Islet precursor cell (in vitro differentiated cells): Measurements from ENCODE around the gene SMG6.
"Not testable (repeated sequence)": the region's sequence is repeated elsewhere in the genome, so short reads cannot be mapped to it uniquely, and the experiment has no call there.

Experiments used
- DNase-seq: peaks from one replicate; pipeline ENCODE4 v3.0.0-alpha.2; 2018

Gene SMG6

GRCh38 chr17:2302778-2303203 lies 794 bp downstream of the SMG6 start:
- peak; percentile 46 for DNase-seq

GRCh38 chr17:2299756-2300155 lies 3.8 kb downstream of the SMG6 start:
- DNase-seq, result peak; percentile 44

DNA sequence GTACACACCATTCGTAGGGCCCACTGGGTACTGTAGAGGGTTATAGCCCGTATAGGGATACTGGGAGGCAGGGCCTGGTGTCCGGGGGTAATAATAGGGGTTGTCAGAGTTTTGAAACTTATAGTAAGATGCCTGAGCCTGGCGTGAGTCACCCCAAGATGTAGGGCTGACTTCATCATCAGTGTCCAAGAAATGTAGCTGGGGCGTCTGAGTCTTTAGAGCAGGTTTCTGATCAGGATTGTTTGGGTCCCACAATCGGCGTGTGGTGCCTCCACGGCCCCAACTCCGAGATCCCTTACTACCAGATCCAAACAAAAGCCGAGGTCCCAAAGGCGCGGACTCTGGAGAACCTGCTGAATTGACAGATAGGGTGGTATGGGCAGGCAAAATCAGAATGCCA lies 4.4 kb downstream of the SMG6 start:
- DNase-seq, result peak; percentile 46

GRCh38 chr17:2297023-2297422 lies 6.6 kb downstream of the SMG6 start:
- no peak for DNase-seq

- no peak for DNase-seq
Observed at GRCh38 chr17:2295575-2295974, 8.0 kb downstream of the SMG6 start.

DNA sequence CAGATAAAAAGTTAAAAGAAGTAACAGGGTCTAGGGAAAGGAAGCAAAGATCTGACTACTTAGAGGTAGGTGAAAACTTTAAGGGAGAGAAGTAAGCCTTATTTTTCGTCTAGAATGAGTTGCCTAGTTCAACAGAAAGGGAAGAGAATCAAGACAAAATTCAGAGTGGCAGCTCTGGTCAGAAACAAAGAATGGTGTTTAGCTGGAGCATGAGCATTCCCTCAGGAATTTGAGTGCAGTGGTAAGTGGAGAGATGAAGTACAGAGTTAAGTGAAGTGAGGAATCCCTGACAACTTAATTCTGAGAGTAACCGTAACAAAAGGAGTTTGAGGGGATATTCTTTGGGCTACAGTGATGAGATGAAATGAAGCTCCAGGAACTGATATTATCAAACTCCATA lies 11.5 kb downstream of the SMG6 start:
- peak; percentile 66 for DNase-seq

DNA sequence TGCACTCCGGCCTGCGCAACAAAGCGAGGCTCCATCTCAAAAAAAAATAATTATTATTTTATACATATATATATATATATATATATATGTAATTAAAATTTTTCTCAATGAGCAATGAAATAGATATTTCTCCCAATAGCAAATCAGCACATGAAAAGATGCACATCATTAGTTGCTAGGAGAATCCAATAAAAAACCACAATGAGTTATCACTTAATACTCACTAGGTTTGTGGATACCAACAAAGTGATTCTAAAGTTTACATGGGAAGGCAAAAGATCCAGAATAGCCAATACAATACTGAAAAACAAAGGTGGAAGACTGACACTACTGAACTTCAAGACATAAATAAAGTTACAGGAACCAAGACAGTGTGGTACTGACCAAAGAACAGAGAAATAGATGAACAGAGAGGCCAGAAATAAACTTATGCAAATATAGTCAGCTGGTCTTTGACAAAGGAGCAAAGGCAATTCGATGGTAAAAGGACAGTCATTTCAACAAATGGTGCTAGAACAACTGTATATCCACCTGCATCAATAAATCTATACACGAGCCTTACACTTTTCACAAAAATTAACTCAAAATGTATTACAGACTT lies 13.6 kb downstream of the SMG6 start:
- DNase-seq, result no peak

- DNase-seq, result peak; percentile 58
Observed at GRCh38 chr17:2283302-2283701, 20.3 kb downstream of the SMG6 start.

DNA sequence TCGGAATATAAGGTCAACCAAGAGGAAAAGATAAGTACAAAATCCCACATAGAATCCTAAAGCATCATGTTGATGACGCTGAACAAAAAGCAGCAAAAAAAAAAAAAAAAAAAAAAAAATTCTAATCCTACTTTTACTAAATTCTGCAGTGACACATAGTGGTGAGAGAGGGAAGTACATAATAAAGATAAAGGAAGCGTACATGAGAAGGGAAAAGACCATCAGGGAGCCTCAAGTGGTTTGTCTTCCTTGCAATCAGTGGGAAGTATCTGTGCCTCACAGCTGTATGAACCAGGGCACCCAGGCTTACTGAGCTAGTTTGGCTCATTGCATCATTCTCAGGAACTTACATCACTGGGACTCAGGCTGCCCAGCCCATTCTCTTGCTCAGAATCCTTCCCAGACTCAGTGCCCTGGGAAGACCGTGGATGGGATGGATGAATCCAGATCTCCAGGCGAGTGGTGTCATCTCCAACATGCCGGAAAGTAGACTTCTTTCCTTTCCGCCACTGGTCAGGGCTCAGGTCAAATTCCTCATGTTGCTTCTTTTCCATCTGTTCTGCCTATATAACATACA lies 21.2 kb downstream of the SMG6 start:
- peak; percentile 68 for DNase-seq

- no peak for DNase-seq
Observed at GRCh38 chr17:2279707-2280106, 23.9 kb downstream of the SMG6 start.

- DNase-seq, result no peak
Observed at GRCh38 chr17:2277429-2278170, 26.0 kb downstream of the SMG6 start.

- no peak for DNase-seq
Observed at GRCh38 chr17:2275722-2276121, 27.9 kb downstream of the SMG6 start.

DNA sequence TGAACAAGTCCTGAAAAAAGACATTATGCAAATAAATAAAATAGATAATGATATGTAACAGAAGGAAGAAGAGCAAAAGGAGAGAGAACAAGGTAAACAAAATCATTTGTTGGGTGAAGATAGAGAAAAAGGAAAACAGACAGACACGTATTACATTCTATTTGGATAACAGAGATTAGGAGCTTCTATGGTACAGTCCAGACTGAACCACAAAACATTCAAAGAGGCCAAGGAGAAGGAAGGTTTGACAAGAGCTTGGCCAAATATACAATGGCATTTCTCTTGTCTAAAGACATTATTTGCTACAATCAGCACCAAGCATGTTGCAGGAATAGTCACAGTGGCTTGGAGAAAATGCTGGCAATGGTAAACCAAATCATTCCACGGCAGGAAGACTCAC lies 29.2 kb downstream of the SMG6 start:
- DNase-seq, result no peak

- no peak for DNase-seq
Observed at GRCh38 chr17:2271985-2272702, 31.4 kb downstream of the SMG6 start.

DNA sequence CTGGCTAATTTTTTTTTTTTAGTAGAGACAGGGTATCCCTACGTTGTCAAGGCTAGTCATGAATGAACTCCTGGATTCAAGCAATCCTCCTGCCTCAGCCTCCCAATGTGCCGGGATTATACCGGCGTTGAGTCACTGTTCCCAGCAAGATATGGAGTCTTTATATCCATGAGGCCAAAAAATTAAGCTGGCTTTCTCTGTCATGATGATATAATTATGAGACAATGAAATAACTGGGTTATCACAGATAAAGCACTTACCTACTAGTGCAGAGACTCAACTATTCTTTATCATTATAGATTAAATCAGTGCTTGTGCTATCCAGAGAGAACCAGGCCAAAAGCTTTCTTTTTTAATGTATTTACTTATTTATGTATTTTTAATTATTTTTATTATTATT lies 36.2 kb downstream of the SMG6 start:
- no peak for DNase-seq

DNA sequence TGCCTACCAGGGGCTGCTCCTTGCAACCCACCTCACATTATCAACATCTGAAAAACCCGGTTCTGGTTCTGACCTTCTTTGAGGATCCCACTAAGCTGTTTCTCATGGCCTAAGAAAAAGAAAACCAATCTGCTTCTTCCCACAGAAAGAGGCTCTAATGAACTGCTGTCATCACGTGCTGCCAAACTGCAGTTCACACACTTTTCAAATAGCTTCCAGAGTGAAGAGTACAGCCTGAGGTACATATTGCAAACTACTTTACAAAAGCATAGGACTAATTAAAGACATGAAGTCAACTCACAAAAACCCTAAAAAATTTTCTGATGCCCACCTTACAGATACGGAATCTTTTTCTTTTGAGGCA lies 36.7 kb downstream of the SMG6 start:
- DNase-seq, result no peak

GRCh38 chr17:2266045-2266864 lies 37.3 kb downstream of the SMG6 start:
- DNase-seq, result no peak

GRCh38 chr17:2265166-2265565 lies 38.4 kb downstream of the SMG6 start:
- DNase-seq, result not testable (repeated sequence)

DNA sequence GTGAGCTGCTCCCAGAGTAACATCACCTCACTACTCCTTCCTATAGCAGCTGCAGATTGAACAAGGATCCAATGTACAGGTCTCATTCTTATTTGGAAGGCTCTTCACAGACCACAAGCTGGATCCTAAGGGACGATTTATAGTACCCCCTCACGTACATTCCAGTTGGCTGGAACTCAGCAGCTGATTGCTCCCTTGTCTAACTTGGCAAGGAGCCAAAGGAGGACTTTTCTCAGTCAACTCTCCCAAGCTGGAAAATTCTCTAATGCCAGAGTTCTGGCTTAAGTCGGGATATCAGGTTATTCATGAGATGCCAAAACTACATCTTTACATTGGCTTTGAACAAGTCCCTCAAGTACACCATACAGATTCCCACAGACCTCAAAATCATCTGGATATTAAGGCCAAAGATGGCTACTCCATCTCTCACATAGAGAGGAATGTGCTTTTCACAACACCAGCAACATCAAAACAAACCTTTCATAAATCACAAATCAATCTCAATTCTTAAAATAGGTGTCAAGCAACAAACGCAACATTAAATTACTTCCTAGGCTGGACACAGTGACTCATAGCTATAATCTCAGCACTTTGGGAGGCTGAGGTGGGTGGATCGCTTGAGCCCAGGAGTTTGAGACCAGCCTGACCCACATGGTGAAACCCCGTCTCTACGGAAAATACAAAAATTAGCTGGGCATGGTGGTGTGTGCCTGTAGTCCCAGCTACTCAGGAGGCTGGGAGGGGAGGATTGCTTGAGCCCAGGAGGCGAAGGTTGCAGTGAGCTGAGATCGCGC lies 39.3 kb downstream of the SMG6 start:
- no peak for DNase-seq

- no peak for DNase-seq
Observed at GRCh38 chr17:2263183-2264066, 40.2 kb downstream of the SMG6 start.

GRCh38 chr17:2262135-2262587 lies 41.4 kb downstream of the SMG6 start:
- no peak for DNase-seq
